Activated gamma-delta T cell treated with Interleukin-2 at 50 U/mL for 16 hours (primary cell): ENCODE measurements around the gene PA2G4.
A peak's percentile ranks its signal among the peaks of the same experiment; 100 is the strongest.

Source experiments
- DNase-seq: peaks from one replicate; pipeline ENCODE4 v3.0.0-alpha.2; 2020

Gene PA2G4

GRCh38 chr12:56127485-56127887 lies 23.1 kb downstream of the PA2G4 start:
- DNase-seq, result no peak

- DNase-seq, result peak; percentile 97
Measured at GRCh38 chr12:56127888-56128669, 23.7 kb downstream of the PA2G4 start, which contains the start of gene ESYT1. ESYT1 (plus strand) TSS chr12:56128267; CDS start chr12:56128320, 53 bp downstream.

- DNase-seq, result peak; percentile 39
Measured at GRCh38 chr12:56128670-56129205, 24.4 kb downstream of the PA2G4 start.

GRCh38 chr12:56129206-56129941 lies 25.0 kb downstream of the PA2G4 start:
- peak; percentile 85 for DNase-seq

- DNase-seq, result no peak
Measured at GRCh38 chr12:56129942-56130495, 25.7 kb downstream of the PA2G4 start.

- DNase-seq, result no peak
Measured at GRCh38 chr12:56130876-56131275, 26.5 kb downstream of the PA2G4 start.

- DNase-seq, result no peak
Measured at GRCh38 chr12:56134897-56135296, 30.5 kb downstream of the PA2G4 start.

- DNase-seq, result no peak
Measured at GRCh38 chr12:56137853-56138571, 33.7 kb downstream of the PA2G4 start.

GRCh38 chr12:56141946-56142784 lies 37.8 kb downstream of the PA2G4 start:
- no peak for DNase-seq

- DNase-seq, result no peak
Measured at GRCh38 chr12:56143217-56143616, 38.9 kb downstream of the PA2G4 start.

- DNase-seq, result no peak
Measured at GRCh38 chr12:56143870-56144269, 39.5 kb downstream of the PA2G4 start.

GRCh38 chr12:56145217-56145616 lies 40.9 kb downstream of the PA2G4 start:
- no peak for DNase-seq

- DNase-seq, result no peak
Measured at GRCh38 chr12:56146492-56147460, 42.4 kb downstream of the PA2G4 start.

- no peak for DNase-seq
Measured at GRCh38 chr12:56150563-56150962, 46.2 kb downstream of the PA2G4 start.

GRCh38 chr12:56151672-56152131 lies 47.3 kb downstream of the PA2G4 start:
- DNase-seq, result peak; percentile 64

- peak; percentile 92 for DNase-seq
Measured at GRCh38 chr12:56152132-56152755, 47.9 kb downstream of the PA2G4 start, which contains the start of gene MYL6B. MYL6B (plus strand) TSS chr12:56152587; CDS start chr12:56153919, 1,332 bp downstream.

GRCh38 chr12:56152756-56153677 lies 48.7 kb downstream of the PA2G4 start:
- no peak for DNase-seq

GRCh38 chr12:56153678-56154065 lies 49.3 kb downstream of the PA2G4 start:
- DNase-seq, result no peak
